ENCODE results near the gene NPIPB2. TPM values are rescaled to one million over a fixed set of nuclear protein-coding genes. Genes with fewer than 3 reads are reported as not detected.
A peak's percentile ranks its signal among the peaks of the same experiment; 100 is the strongest.
"Not testable (repeated sequence)": the region's sequence is repeated elsewhere in the genome, so short reads cannot be mapped to it uniquely, and the experiment has no call there.

NPIPB2 gene
- total RNA-seq, 1 donor from 2014 or later: 10.3 TPM

GRCh38 chr16:11946433-11946832 lies 4.6 kb upstream of the NPIPB2 start:
- Mint-ChIP-seq H3K4me1 (ENCODE audit: low read depth, unreplicated experiment) (peaks cover 2% of the 10 kb centered on the region), H3K9me3 (ENCODE audit: unreplicated experiment) (no peaks in the 10 kb centered on the region), H3K27me3 (ENCODE audit: low read depth, unreplicated experiment) (no peaks in the 10 kb centered on the region), H3K4me3 (ENCODE audit: unreplicated experiment) (no peak overlapping the region), H3K27ac (ENCODE audit: unreplicated experiment) (no peak overlapping the region), H3K36me3 (ENCODE audit: low read depth, unreplicated experiment) (no peaks in the 10 kb centered on the region)
- H3K4me1 ChIP-seq (ENCODE audit: insufficient read depth, low read length): no peaks in the 10 kb centered on the region
- no peak overlapping the region for H3K4me2 ChIP-seq (ENCODE audit: low read length)
- no peak overlapping the region for H3K9ac ChIP-seq (ENCODE audit: low read length)
- no peaks in the 10 kb centered on the region for H3K27me3 ChIP-seq (ENCODE audit: insufficient read depth, low read length)
- no peak for TF ChIP-seq EZH2 (IDR thresholded peaks at IDR 0.05; ENCODE audit: insufficient read depth, low read length)
- TF ChIP-seq CTCF (IDR thresholded peaks at IDR 0.05; ENCODE audit: insufficient read depth, low read depth, low read length): no peak
- no peaks in the 10 kb centered on the region for H3K36me3 ChIP-seq (ENCODE audit: insufficient read depth, low read length)
- H3K79me2 ChIP-seq (ENCODE audit: insufficient read depth, low read length): no peaks in the 10 kb centered on the region
- no peak overlapping the region for H3K27ac ChIP-seq (ENCODE audit: low read depth, low read length)
- H4K20me1 ChIP-seq (ENCODE audit: insufficient read depth, low read length): no peaks in the 10 kb centered on the region
- no peak overlapping the region for H2AFZ ChIP-seq (ENCODE audit: low read depth, low read length)
- no peak overlapping the region for H3K4me3 ChIP-seq (ENCODE audit: insufficient read depth, low read depth, low read length)
- FAIRE-seq (no peak), DNase-seq (ENCODE audit: low read depth) (peak; percentile 13)
- no peaks in the 10 kb centered on the region for H3K9me3 ChIP-seq (ENCODE audit: insufficient read depth, low read depth, low read length)

- H3K27ac Mint-ChIP-seq (ENCODE audit: unreplicated experiment); H4K20me1 ChIP-seq (ENCODE audit: insufficient read depth, low read length); H3K4me1 ChIP-seq (ENCODE audit: insufficient read depth, low read length); H3K79me2 ChIP-seq (ENCODE audit: insufficient read depth, low read length); H3K27ac ChIP-seq (ENCODE audit: low read depth, low read length); H2AFZ ChIP-seq (ENCODE audit: low read depth, low read length); H3K36me3 Mint-ChIP-seq (ENCODE audit: low read depth, unreplicated experiment); H3K4me3 ChIP-seq (ENCODE audit: insufficient read depth, low read depth, low read length); H3K36me3 ChIP-seq (ENCODE audit: insufficient read depth, low read length); H3K9me3 ChIP-seq (ENCODE audit: insufficient read depth, low read depth, low read length); H3K27me3 ChIP-seq (ENCODE audit: insufficient read depth, low read length); H3K4me2 ChIP-seq (ENCODE audit: low read length); H3K27me3 Mint-ChIP-seq (ENCODE audit: low read depth, unreplicated experiment); H3K9me3 Mint-ChIP-seq (ENCODE audit: unreplicated experiment); DNase-seq (ENCODE audit: low read depth); H3K4me1 Mint-ChIP-seq (ENCODE audit: low read depth, unreplicated experiment); H3K4me3 Mint-ChIP-seq (ENCODE audit: unreplicated experiment); H3K9ac ChIP-seq (ENCODE audit: low read length); FAIRE-seq: not testable (repeated sequence)
These were observed 14.5 kb downstream of the NPIPB2 start for GRCh38 chr16:11927350-11927749.

- H4K20me1 ChIP-seq (ENCODE audit: insufficient read depth, low read length); H3K79me2 ChIP-seq (ENCODE audit: insufficient read depth, low read length); H3K36me3 ChIP-seq (ENCODE audit: insufficient read depth, low read length); H3K27ac ChIP-seq (ENCODE audit: low read depth, low read length); H3K9ac ChIP-seq (ENCODE audit: low read length); FAIRE-seq; H3K27ac Mint-ChIP-seq (ENCODE audit: unreplicated experiment); H2AFZ ChIP-seq (ENCODE audit: low read depth, low read length); DNase-seq (ENCODE audit: low read depth); H3K9me3 ChIP-seq (ENCODE audit: insufficient read depth, low read depth, low read length); H3K4me3 Mint-ChIP-seq (ENCODE audit: unreplicated experiment); H3K4me1 ChIP-seq (ENCODE audit: insufficient read depth, low read length); H3K4me2 ChIP-seq (ENCODE audit: low read length); H3K36me3 Mint-ChIP-seq (ENCODE audit: low read depth, unreplicated experiment); H3K27me3 Mint-ChIP-seq (ENCODE audit: low read depth, unreplicated experiment); H3K4me3 ChIP-seq (ENCODE audit: insufficient read depth, low read depth, low read length); H3K9me3 Mint-ChIP-seq (ENCODE audit: unreplicated experiment); H3K27me3 ChIP-seq (ENCODE audit: insufficient read depth, low read length); H3K4me1 Mint-ChIP-seq (ENCODE audit: low read depth, unreplicated experiment): not testable (repeated sequence)
These were observed 17.8 kb downstream of the NPIPB2 start for GRCh38 chr16:11924046-11924445.
